Suprapubic skin (tissue), 4 donors: ENCODE results near the gene PODN. TPM values are rescaled to one million over a fixed set of nuclear protein-coding genes. Genes with fewer than 3 reads are reported as not detected.
A peak's percentile ranks its signal among the peaks of the same experiment; 100 is the strongest.

ENCODE experiments used
- DNase-seq, 2 donors: peaks; one replicate each; pipeline ENCODE4 v3.0.0-alpha.2; 2019; ENCODE audit warnings: low spot score in 2 of 2
- H3K27ac ChIP-seq: fragments of 200-600 bp; sonication (generic); one replicate; pipeline ENCODE4 v1.5.1; 2019
- H3K27me3 ChIP-seq: fragments of 200-600 bp; sonication (generic); one replicate; pipeline ENCODE4 v1.5.1; 2019
- H3K36me3 ChIP-seq: fragments of 200-600 bp; sonication (generic); one replicate; pipeline ENCODE4 v1.5.1; 2019
- H3K4me1 ChIP-seq: fragments of 200-600 bp; sonication (generic); one replicate; pipeline ENCODE4 v1.5.1; 2019
- H3K4me3 ChIP-seq: fragments of 200-600 bp; sonication (generic); one replicate; pipeline ENCODE4 v1.5.1; 2019; ENCODE audit warnings: mild to moderate bottlenecking
- H3K9me3 ChIP-seq: fragments of 200-600 bp; sonication (generic); one replicate; pipeline ENCODE4 v1.5.1; 2019
- EP300 ChIP-seq: sonication (generic); formaldehyde crosslinking; IDR thresholded peaks from one replicate; pipeline ENCODE4 v1.6.1; 2017; ENCODE audit warnings: antibody characterized with exemption
- POLR2A ChIP-seq, 2 donors: fragments of 450-650 bp; IDR thresholded peaks; one replicate each; pipeline ENCODE4 v1.6.1; 2017; ENCODE audit warnings: antibody characterized with exemption in 2 of 2, mild to moderate bottlenecking in 2 of 2, moderate library complexity in 2 of 2
- POLR2AphosphoS5 ChIP-seq, 3 donors: sonication (generic); formaldehyde crosslinking; IDR thresholded peaks; one replicate each; pipeline ENCODE4 v1.6.1; 2017; ENCODE audit warnings: antibody characterized with exemption in 3 of 3
- WGBS: methylation state at CpG from one replicate; pipeline ENCODE4 v1.1.5; 2018; 5-methylcytosine and 5-hydroxymethylcytosine counted together
- total RNA-seq, 4 donors: library from RNA; depleted of rRNA; stranded (reverse); fragments of >200 nt; gene quantifications; one replicate each; pipeline ENCODE4 v1.1.0, GENCODE V29; 2016
- TF ChIP-seq, protein P1 (sequence below), 2 donors: fragments of 200-600 bp in 1 of 2; fragments of 450-650 bp in 1 of 2; sonication (generic) in 1 of 2; IDR thresholded peaks; one replicate each; pipeline ENCODE4 v1.5.1; 2016 to 2019; ENCODE audit warnings: antibody characterized with exemption in 2 of 2, mild to moderate bottlenecking in 1 of 2, moderate library complexity in 1 of 2

PODN gene
- total RNA-seq, 4 donors from 2014 or later = 13.9 to 32.8 (median 19.8) TPM

GRCh38 chr1:53121319-53122172 lies 59.5 kb downstream of the PODN start:
- peak in 1 of 2 donors; percentile 74 for DNase-seq
- H3K4me1 ChIP-seq = peaks cover 34% of the 10 kb centered on the region
- H3K36me3 ChIP-seq = no peaks in the 10 kb centered on the region
- H3K27me3 ChIP-seq = no peaks in the 10 kb centered on the region
- 51% methylated on average over 14 of the region's 18 CpGs for WGBS
- H3K27ac ChIP-seq = peak overlapping the region; percentile 61
- TF ChIP-seq POLR2AphosphoS5 (IDR thresholded peaks at IDR 0.05) = no peak
- no peak for TF ChIP-seq EP300
- TF ChIP-seq, protein P1, sequence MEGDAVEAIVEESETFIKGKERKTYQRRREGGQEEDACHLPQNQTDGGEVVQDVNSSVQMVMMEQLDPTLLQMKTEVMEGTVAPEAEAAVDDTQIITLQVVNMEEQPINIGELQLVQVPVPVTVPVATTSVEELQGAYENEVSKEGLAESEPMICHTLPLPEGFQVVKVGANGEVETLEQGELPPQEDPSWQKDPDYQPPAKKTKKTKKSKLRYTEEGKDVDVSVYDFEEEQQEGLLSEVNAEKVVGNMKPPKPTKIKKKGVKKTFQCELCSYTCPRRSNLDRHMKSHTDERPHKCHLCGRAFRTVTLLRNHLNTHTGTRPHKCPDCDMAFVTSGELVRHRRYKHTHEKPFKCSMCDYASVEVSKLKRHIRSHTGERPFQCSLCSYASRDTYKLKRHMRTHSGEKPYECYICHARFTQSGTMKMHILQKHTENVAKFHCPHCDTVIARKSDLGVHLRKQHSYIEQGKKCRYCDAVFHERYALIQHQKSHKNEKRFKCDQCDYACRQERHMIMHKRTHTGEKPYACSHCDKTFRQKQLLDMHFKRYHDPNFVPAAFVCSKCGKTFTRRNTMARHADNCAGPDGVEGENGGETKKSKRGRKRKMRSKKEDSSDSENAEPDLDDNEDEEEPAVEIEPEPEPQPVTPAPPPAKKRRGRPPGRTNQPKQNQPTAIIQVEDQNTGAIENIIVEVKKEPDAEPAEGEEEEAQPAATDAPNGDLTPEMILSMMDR (IDR thresholded peaks at IDR 0.05) = no peak
- no peak for TF ChIP-seq POLR2A (IDR thresholded peaks at IDR 0.05)
- H3K4me3 ChIP-seq = no peak overlapping the region
- H3K9me3 ChIP-seq = no peaks in the 10 kb centered on the region

DNA sequence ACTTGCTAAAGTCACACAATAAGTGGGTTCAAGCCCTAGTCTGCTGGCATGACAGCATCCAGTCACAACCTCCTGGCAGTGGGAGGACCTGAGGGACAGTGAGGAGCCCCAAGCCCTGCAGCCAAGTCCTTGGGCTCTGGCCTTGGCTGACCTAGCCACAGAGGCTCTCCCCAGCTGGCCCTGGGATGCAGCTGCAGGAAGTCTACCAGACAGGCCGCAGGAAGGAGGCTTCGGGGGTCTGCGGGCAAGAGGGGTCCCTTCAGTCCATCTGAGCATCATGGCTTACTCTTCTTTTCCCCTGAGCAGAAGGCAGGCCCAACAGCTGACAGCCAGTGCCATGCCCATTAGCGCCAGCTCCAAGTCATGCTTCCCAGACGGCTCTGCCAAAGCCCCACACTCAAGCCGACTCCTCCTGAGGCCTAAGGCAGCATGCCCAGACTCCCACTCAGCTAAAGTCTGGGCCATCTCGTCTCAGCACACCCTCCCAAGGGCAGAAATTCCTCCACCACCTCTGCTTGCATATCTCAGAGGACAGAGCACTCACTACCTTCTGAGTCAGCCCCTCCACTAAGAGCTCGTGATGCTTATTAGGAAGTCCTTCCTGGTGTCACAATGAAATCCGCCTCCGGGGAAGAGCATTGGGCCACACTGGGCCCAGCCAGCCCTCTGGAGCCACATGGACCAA lies 60.3 kb downstream of the PODN start:
- Histone ChIP-seq H3K36me3 (no peaks in the 10 kb centered on the region), H3K4me3 (no peak overlapping the region), H3K9me3 (no peaks in the 10 kb centered on the region), H3K27ac (peak overlapping the region; percentile 61), H3K4me1 (peaks cover 34% of the 10 kb centered on the region), H3K27me3 (no peaks in the 10 kb centered on the region)
- no peak for TF ChIP-seq EP300
- TF ChIP-seq, protein P1 (IDR thresholded peaks at IDR 0.05) = no peak
- TF ChIP-seq POLR2A (IDR thresholded peaks at IDR 0.05) = no peak
- TF ChIP-seq POLR2AphosphoS5 (IDR thresholded peaks at IDR 0.05) = no peak
- no peak for DNase-seq
- WGBS = 50% methylated on average over 6 of the region's 10 CpGs

DNA sequence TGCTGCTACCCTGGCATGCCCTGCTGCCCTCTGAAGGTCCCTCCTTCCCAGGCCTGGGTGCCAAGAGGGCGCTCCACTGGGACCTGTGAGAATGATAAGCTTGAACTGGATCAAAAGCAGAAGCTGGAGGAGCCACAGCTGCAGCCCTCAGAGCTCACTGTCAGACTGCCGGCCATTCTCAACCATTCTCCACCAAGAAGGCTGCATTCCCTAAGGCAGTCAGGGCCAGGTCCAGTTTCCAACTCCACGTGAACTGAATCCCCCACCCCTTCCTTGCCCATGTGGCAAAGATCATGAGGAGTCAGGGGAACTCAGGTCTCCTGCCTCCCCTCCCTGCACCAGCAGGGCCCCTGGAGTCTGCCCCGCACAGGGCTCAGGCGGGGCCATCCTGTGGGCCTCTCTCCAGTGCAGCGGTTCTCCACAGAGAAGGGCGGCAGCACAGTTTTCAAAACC lies 61.0 kb downstream of the PODN start:
- H3K4me1 ChIP-seq = peaks cover 34% of the 10 kb centered on the region

GRCh38 chr1:53123453-53124140 lies 61.6 kb downstream of the PODN start:
- WGBS = 52% methylated on average over 13 of the region's 19 CpGs
- peak; percentile 86 to 88 for DNase-seq

More for the DNA sequence above, 61.0 kb downstream of the PODN start:
- peak overlapping the region; percentile 61 for H3K27ac ChIP-seq
- H3K36me3 ChIP-seq = no peaks in the 10 kb centered on the region
- no peaks in the 10 kb centered on the region for H3K27me3 ChIP-seq
- no peak for DNase-seq
- no peak for TF ChIP-seq EP300
- TF ChIP-seq POLR2AphosphoS5 (IDR thresholded peaks at IDR 0.05) = no peak
- TF ChIP-seq, protein P1 (IDR thresholded peaks at IDR 0.05) = no peak
- TF ChIP-seq POLR2A (IDR thresholded peaks at IDR 0.05) = no peak
- 60% methylated on average over 4 of the region's 7 CpGs for WGBS
- no peaks in the 10 kb centered on the region for H3K9me3 ChIP-seq
- H3K4me3 ChIP-seq = no peak overlapping the region

More at GRCh38 chr1:53123453-53124140, 61.6 kb downstream of the PODN start:
- peak overlapping the region; percentile 61 for H3K27ac ChIP-seq
- no peaks in the 10 kb centered on the region for H3K9me3 ChIP-seq
- TF ChIP-seq POLR2A (IDR thresholded peaks at IDR 0.05) (no peak), EP300 (no peak), POLR2AphosphoS5 (IDR thresholded peaks at IDR 0.05) (no peak)
- TF ChIP-seq, protein P1 (IDR thresholded peaks at IDR 0.05) = no peak
- H3K27me3 ChIP-seq = no peaks in the 10 kb centered on the region
- H3K4me3 ChIP-seq = no peak overlapping the region
- peaks cover 34% of the 10 kb centered on the region for H3K4me1 ChIP-seq
- H3K36me3 ChIP-seq = no peaks in the 10 kb centered on the region
